IPS-20b (cell line): Measurements from ENCODE around the gene PASD1.
"Not testable (repeated sequence)": the region's sequence is repeated elsewhere in the genome, so short reads cannot be mapped to it uniquely, and the experiment has no call there.

Source experiments
- H3K27ac ChIP-seq: one replicate; pipeline ENCODE4 v1.5.1; 2013; ENCODE audit warnings: low read length
- H3K27me3 ChIP-seq: 2 replicates; pipeline ENCODE4 v1.6.1; 2013; ENCODE audit warnings: mild to moderate bottlenecking, low read length, inconsistent platforms; ENCODE audit not compliant: insufficient read depth
- H3K36me3 ChIP-seq: 2 replicates; pipeline ENCODE4 v1.6.1; 2013; ENCODE audit warnings: low read depth, mild to moderate bottlenecking, inconsistent platforms, low read length, moderate library complexity; ENCODE audit not compliant: insufficient read depth
- H3K4me1 ChIP-seq: 2 replicates; pipeline ENCODE4 v1.6.1; 2013; ENCODE audit warnings: mild to moderate bottlenecking, control low read depth, inconsistent platforms, low read length, moderate library complexity; ENCODE audit not compliant: insufficient read depth
- H3K4me3 ChIP-seq: 2 replicates; pipeline ENCODE4 v1.5.1; 2013; ENCODE audit warnings: mild to moderate bottlenecking, low read length, inconsistent platforms
- H3K9ac ChIP-seq: 2 replicates; pipeline ENCODE4 v1.6.1; 2013; ENCODE audit warnings: low read depth, mild to moderate bottlenecking, inconsistent platforms, low read length, moderate library complexity
- H3K9me3 ChIP-seq: 2 replicates; pipeline ENCODE4 v1.6.1; 2013; ENCODE audit warnings: mild to moderate bottlenecking, low read depth, low read length, inconsistent platforms; ENCODE audit not compliant: insufficient read depth

PASD1 gene

GRCh38 chrX:151694661-151695582 is 131.4 kb downstream of the PASD1 start, which contains the start of gene PRRG3:
TSS of gene PRRG3 (plus strand) at chrX:151695458. CDS start at chrX:151698815, 3,357 bp downstream.
- Histone ChIP-seq H3K27me3 (peaks cover 26% of the 10 kb centered on the region), H3K4me3 (peak within 1 kb of the TSS; percentile 62), H3K9ac (no peak within 1 kb of the TSS), H3K9me3 (no peaks in the 10 kb centered on the region), H3K4me1 (peaks cover 3% of the 10 kb centered on the region; the same call in 1 of the 2 replicates), H3K27ac (no peak within 1 kb of the TSS), H3K36me3 (no peaks in the 10 kb centered on the region)

- peak overlapping the region; percentile 62 for H3K4me3 ChIP-seq
These were observed 132.3 kb downstream of the PASD1 start for GRCh38 chrX:151695583-151696340.

GRCh38 chrX:151697082-151697481 is 133.6 kb downstream of the PASD1 start:
- H3K4me1 ChIP-seq, H3K36me3 ChIP-seq, H3K9me3 ChIP-seq, H3K9ac ChIP-seq, H3K4me3 ChIP-seq, H3K27ac ChIP-seq: not testable (repeated sequence)
- peaks cover 26% of the 10 kb centered on the region for H3K27me3 ChIP-seq

More at GRCh38 chrX:151695583-151696340, 132.3 kb downstream of the PASD1 start:
- peaks cover 3% of the 10 kb centered on the region; the same call in 1 of the 2 replicates for H3K4me1 ChIP-seq
- no peak overlapping the region for H3K27ac ChIP-seq
- H3K9me3 ChIP-seq, result no peaks in the 10 kb centered on the region
- H3K27me3 ChIP-seq, result peaks cover 26% of the 10 kb centered on the region
- no peaks in the 10 kb centered on the region for H3K36me3 ChIP-seq
- no peak overlapping the region for H3K9ac ChIP-seq

GRCh38 chrX:151697522-151697921 is 134.0 kb downstream of the PASD1 start:
- H3K27me3 ChIP-seq, result peaks cover 26% of the 10 kb centered on the region
- no peak overlapping the region for H3K27ac ChIP-seq
- H3K4me1 ChIP-seq, result peaks cover 3% of the 10 kb centered on the region; the same call in 1 of the 2 replicates
- no peaks in the 10 kb centered on the region for H3K36me3 ChIP-seq
- H3K9me3 ChIP-seq, result no peaks in the 10 kb centered on the region
- no peak overlapping the region for H3K4me3 ChIP-seq
- H3K9ac ChIP-seq, result no peak overlapping the region

GRCh38 chrX:151698485-151698884 is 135.0 kb downstream of the PASD1 start:
- no peak overlapping the region for H3K4me3 ChIP-seq
- H3K9me3 ChIP-seq, result no peaks in the 10 kb centered on the region
- H3K27me3 ChIP-seq, result peaks cover 24% of the 10 kb centered on the region
- H3K9ac ChIP-seq, result no peak overlapping the region
- no peaks in the 10 kb centered on the region for H3K36me3 ChIP-seq
- peaks cover 3% of the 10 kb centered on the region; the same call in 1 of the 2 replicates for H3K4me1 ChIP-seq
- H3K27ac ChIP-seq, result no peak overlapping the region

GRCh38 chrX:151699746-151700145 is 136.3 kb downstream of the PASD1 start:
- peaks cover 3% of the 10 kb centered on the region; the same call in 1 of the 2 replicates for H3K4me1 ChIP-seq
- H3K9me3 ChIP-seq, result no peaks in the 10 kb centered on the region
- no peak overlapping the region for H3K9ac ChIP-seq
- H3K36me3 ChIP-seq, result no peaks in the 10 kb centered on the region
- H3K4me3 ChIP-seq, result no peak overlapping the region
- H3K27me3 ChIP-seq, result peaks cover 13% of the 10 kb centered on the region
- H3K27ac ChIP-seq, result no peak overlapping the region

GRCh38 chrX:151700581-151700980 is 137.1 kb downstream of the PASD1 start:
- H3K27ac ChIP-seq, result no peak overlapping the region
- no peak overlapping the region for H3K4me3 ChIP-seq
- H3K9me3 ChIP-seq, result no peaks in the 10 kb centered on the region
- H3K27me3 ChIP-seq, result peaks cover 12% of the 10 kb centered on the region
- no peak overlapping the region for H3K9ac ChIP-seq
- peaks cover 3% of the 10 kb centered on the region; the same call in 1 of the 2 replicates for H3K4me1 ChIP-seq
- H3K36me3 ChIP-seq, result no peaks in the 10 kb centered on the region

GRCh38 chrX:151701071-151701470 is 137.6 kb downstream of the PASD1 start:
- Histone ChIP-seq H3K36me3 (no peaks in the 10 kb centered on the region), H3K4me3 (no peak overlapping the region), H3K9ac (no peak overlapping the region), H3K27ac (no peak overlapping the region), H3K4me1 (no peaks in the 10 kb centered on the region), H3K27me3 (peaks cover 7% of the 10 kb centered on the region; the same call in 1 of the 2 replicates), H3K9me3 (no peaks in the 10 kb centered on the region)

GRCh38 chrX:151701531-151701930 is 138.1 kb downstream of the PASD1 start:
- Histone ChIP-seq H3K4me3 (no peak overlapping the region), H3K36me3 (no peaks in the 10 kb centered on the region), H3K4me1 (no peaks in the 10 kb centered on the region), H3K9me3 (no peaks in the 10 kb centered on the region), H3K27me3 (peaks cover 2% of the 10 kb centered on the region; the same call in 1 of the 2 replicates), H3K27ac (no peak overlapping the region), H3K9ac (no peak overlapping the region)

- no peaks in the 10 kb centered on the region for H3K36me3 ChIP-seq
- H3K27ac ChIP-seq, result no peak overlapping the region
- no peak overlapping the region for H3K9ac ChIP-seq
- H3K27me3 ChIP-seq, result no peaks in the 10 kb centered on the region
- H3K9me3 ChIP-seq, result no peaks in the 10 kb centered on the region
- no peak overlapping the region for H3K4me3 ChIP-seq
- no peaks in the 10 kb centered on the region for H3K4me1 ChIP-seq
These were observed 138.7 kb downstream of the PASD1 start for GRCh38 chrX:151702026-151702714.

- H3K9ac ChIP-seq, result no peak overlapping the region
- H3K27me3 ChIP-seq, result no peaks in the 10 kb centered on the region
- no peak overlapping the region for H3K27ac ChIP-seq
- H3K9me3 ChIP-seq, result no peaks in the 10 kb centered on the region
- no peak overlapping the region for H3K4me3 ChIP-seq
- no peaks in the 10 kb centered on the region for H3K4me1 ChIP-seq
- H3K36me3 ChIP-seq, result no peaks in the 10 kb centered on the region
These were observed 139.4 kb downstream of the PASD1 start for GRCh38 chrX:151702741-151703340.
